K562 (cell line): ENCODE measurements around the gene OPCML. TPM values are rescaled to one million over a fixed set of nuclear protein-coding genes. Genes with fewer than 3 reads are reported as not detected.

Experiments
- ATAC-seq: fragments of 200-7000 bp; cut with Tn5 transposase; 3 replicates; pipeline ENCODE4 v1.9.1; 2020; ENCODE audit warnings: moderate library complexity
- BruUV-seq: library from RNA; stranded (reverse); fragments of 400-500 nt; replicated peaks from 2 replicates; lab custom pipeline; 2021; lab: Mats Ljungman, UMichigan
- CTCF ChIA-PET: fragments of 300-600 bp; formaldehyde crosslinking; extraction: SDS; loops from one replicate; lab custom pipeline; 2021; ENCODE audit warnings: low intra/inter-chr PET ratio; lab: Yijun Ruan, JAX
- POLR2A ChIA-PET: fragments of 300-600, 350-650 bp; sonication (Branson Sonifier 250); formaldehyde crosslinking; extraction: SDS; loops from one replicate; lab custom pipeline; 2021; ENCODE audit warnings: antibody characterized with exemption, inconsistent platforms; lab: Yijun Ruan, JAX
- DNase-seq, 4 experiments: peaks; one replicate each; pipeline versions ENCODE4 v3.0.0 to v3.0.0-alpha.2; 2011 to 2018; ENCODE audit warnings: low spot score in 3 of 4, mixed read lengths in 3 of 4; ENCODE audit errors: extremely low read depth in 1 of 4
- FAIRE-seq: peaks from 2 replicates; lab custom pipeline; 2011; peaks lifted over from hg19 to GRCh38; lab: Jason Lieb, UNC
- H2AFZ ChIP-seq: 2 replicates; pipeline ENCODE4 v1.6.0; 2011; ENCODE audit warnings: low read depth, low read length, control low read depth, inconsistent platforms
- H3K27ac ChIP-seq: fragments of 200-600 bp; 3 replicates; pipeline ENCODE4 v1.8.0; 2011; ENCODE audit warnings: low read depth, mild to moderate bottlenecking, control low read depth, inconsistent platforms, low read length, moderate library complexity, mixed read lengths; ENCODE audit errors: extremely low read depth
- H3K27me3 ChIP-seq, 2 experiments: fragments of 300-600 bp in 1 of 2; 2 replicates in 1 of 2; 3 replicates in 1 of 2; pipeline versions ENCODE4 v1.6.0 to v1.8.0; 2011; ENCODE audit warnings: inconsistent platforms in 2 of 2, low read length in 2 of 2, mild to moderate bottlenecking in 1 of 2, mixed read lengths in 1 of 2, moderate library complexity in 1 of 2; ENCODE audit not compliant: control insufficient read depth in 2 of 2, insufficient read depth in 2 of 2
- H3K36me3 ChIP-seq: fragments of 300-600 bp; 3 replicates; pipeline ENCODE4 v1.8.0; 2011; ENCODE audit warnings: mild to moderate bottlenecking, low read length, inconsistent platforms; ENCODE audit not compliant: control insufficient read depth, insufficient read depth
- H3K4me1 ChIP-seq, 2 experiments: fragments of 200-600 bp in 1 of 2; replicated peaks in 1 of 2; 2 replicates in 1 of 2; 3 replicates in 1 of 2; pipeline versions ENCODE4 v1.5.1 to v1.8.0; 2011; ENCODE audit warnings: inconsistent platforms in 2 of 2, low read length in 2 of 2, mild to moderate bottlenecking in 1 of 2, mixed read lengths in 1 of 2, moderate library complexity in 1 of 2; ENCODE audit not compliant: control insufficient read depth in 2 of 2, insufficient read depth in 2 of 2
- H3K4me2 ChIP-seq: 2 replicates; pipeline ENCODE4 v1.6.1; 2011; ENCODE audit warnings: low read length, control low read depth, inconsistent platforms, mixed read lengths; ENCODE audit not compliant: insufficient read depth
- H3K4me3 ChIP-seq: fragments of 200-600 bp; sonication (generic), shearing (Covaris generic); 2 replicates; pipeline ENCODE4 v1.5.1; 2016; ENCODE audit warnings: control low read depth, inconsistent platforms
- H3K79me2 ChIP-seq: fragments of 200-600 bp; 3 replicates; pipeline ENCODE4 v1.8.0; 2011; ENCODE audit warnings: low read length, inconsistent platforms; ENCODE audit not compliant: control insufficient read depth, insufficient read depth
- H3K9ac ChIP-seq, 2 experiments: 2 replicates each; pipeline versions ENCODE4 v1.6.0 to v1.6.1; 2011; ENCODE audit warnings: low read depth in 2 of 2, low read length in 2 of 2, control low read depth in 1 of 2, inconsistent platforms in 1 of 2, mild to moderate bottlenecking in 1 of 2, mixed read lengths in 1 of 2; ENCODE audit not compliant: insufficient read depth in 1 of 2
- H3K9me1 ChIP-seq: one replicate; pipeline ENCODE4 v1.6.0; 2011; ENCODE audit warnings: inconsistent platforms, mild to moderate bottlenecking, low read length, moderate library complexity; ENCODE audit not compliant: control insufficient read depth, insufficient read depth
- H3K9me3 ChIP-seq: replicated peaks from 2 replicates; pipeline ENCODE4 v1.5.1; 2011; ENCODE audit warnings: low read depth, low read length, inconsistent platforms; ENCODE audit not compliant: control insufficient read depth, insufficient read depth
- H4K20me1 ChIP-seq: replicated peaks from 2 replicates; pipeline ENCODE4 v1.6.1; 2011; ENCODE audit warnings: low read length, inconsistent platforms, mixed read lengths; ENCODE audit not compliant: control insufficient read depth, insufficient read depth
- CBFB ChIP-seq: sonication (generic); formaldehyde crosslinking; IDR thresholded peaks from 2 replicates; pipeline ENCODE4 v1.4.0; 2020; ENCODE audit warnings: mild to moderate bottlenecking, missing genetic modification reagents
- DLX4 ChIP-seq: fragments of 250-450 bp; sonication (Bioruptor Pico); IDR thresholded peaks from 2 replicates; pipeline ENCODE4 v1.6.1; 2021; ENCODE audit warnings: mild to moderate bottlenecking
- E2F3 ChIP-seq: fragments of 250-450 bp; sonication (Bioruptor Pico); IDR thresholded peaks from 2 replicates; pipeline ENCODE4 v1.4.0; 2020; ENCODE audit warnings: mild to moderate bottlenecking
- HDAC3 ChIP-seq: fragments of 450-650 bp; IDR thresholded peaks from 2 replicates; pipeline ENCODE4 v1.6.1; 2018; ENCODE audit warnings: borderline replicate concordance, mild to moderate bottlenecking, moderate library complexity; ENCODE audit not compliant: partially characterized antibody
- HMG20B ChIP-seq: fragments of 250-450 bp; sonication (Bioruptor Pico); IDR thresholded peaks from 2 replicates; pipeline ENCODE4 v1.5.0; 2021; ENCODE audit warnings: mild to moderate bottlenecking
- HSF4 ChIP-seq: fragments of 250-450 bp; sonication (Bioruptor Pico); IDR thresholded peaks from 2 replicates; pipeline ENCODE4 v2.1.2; 2022; ENCODE audit warnings: mild to moderate bottlenecking, moderate library complexity, borderline replicate concordance
- MCM2 ChIP-seq: fragments of 450-650 bp; IDR thresholded peaks from 2 replicates; pipeline ENCODE4 v1.6.1; 2017; ENCODE audit warnings: low read depth, mild to moderate bottlenecking
- MCM3 ChIP-seq: fragments of 450-650 bp; IDR thresholded peaks from 2 replicates; pipeline ENCODE4 v1.6.1; 2016
- MCM5 ChIP-seq: fragments of 450-650 bp; IDR thresholded peaks from 2 replicates; pipeline ENCODE4 v1.6.1; 2016; ENCODE audit warnings: low read depth
- PCBP2 ChIP-seq: fragments of 200-400 bp; formaldehyde crosslinking; IDR thresholded peaks from 2 replicates; pipeline ENCODE4 v1.6.1; 2018; ENCODE audit warnings: low read length, low read depth, mild to moderate bottlenecking, moderate library complexity; ENCODE audit not compliant: poor library complexity, severe bottlenecking
- PRPF4 ChIP-seq: fragments of 200-400 bp; formaldehyde crosslinking; IDR thresholded peaks from one replicate; pipeline ENCODE4 v1.6.1; 2017; ENCODE audit warnings: low read length, low read depth, mild to moderate bottlenecking; ENCODE audit not compliant: insufficient read depth, poor library complexity, severe bottlenecking
- RBM22 ChIP-seq: fragments of 200-400 bp; formaldehyde crosslinking; IDR thresholded peaks from 2 replicates; pipeline ENCODE4 v1.6.1; 2018; ENCODE audit warnings: low read length, low read depth; ENCODE audit not compliant: poor library complexity, severe bottlenecking
- SREBF2 ChIP-seq: sonication (generic); formaldehyde crosslinking; IDR thresholded peaks from 2 replicates; pipeline ENCODE4 v1.4.0; 2020; ENCODE audit warnings: mild to moderate bottlenecking, missing genetic modification reagents
- TAF7 ChIP-seq: fragments of 450-650 bp; IDR thresholded peaks from 2 replicates; pipeline ENCODE4 v1.6.1; 2016; ENCODE audit warnings: missing genetic modification characterization, missing compliant biosample characterization
- TEAD2 ChIP-seq: fragments of 450-650 bp; IDR thresholded peaks from 2 replicates; pipeline ENCODE4 v1.6.1; 2016; ENCODE audit warnings: missing genetic modification characterization, control low read depth, missing compliant biosample characterization
- ZBTB8A ChIP-seq: fragments of 450-650 bp; IDR thresholded peaks from 2 replicates; pipeline ENCODE4 v1.6.1; 2018; ENCODE audit warnings: mild to moderate bottlenecking, moderate library complexity; ENCODE audit not compliant: partially characterized antibody
- ZNF41 ChIP-seq: fragments of 250-450 bp; sonication (Bioruptor Pico); conservative IDR thresholded peaks from 2 replicates; pipeline ENCODE4 v1.4.0; 2020; ENCODE audit warnings: mild to moderate bottlenecking
- ZNF444 ChIP-seq: fragments of 250-450 bp; sonication (Bioruptor Pico); IDR thresholded peaks from 2 replicates; pipeline ENCODE4 v1.4.0; 2020; ENCODE audit warnings: mild to moderate bottlenecking, moderate library complexity
- WGBS: fragments of 100-300 bp; shearing (Covaris generic); methylation state at CpG from one replicate; pipeline ENCODE4 v1.1.6; 2016; ENCODE audit warnings: low coverage, mixed read lengths; ENCODE audit not compliant: insufficient coverage; ENCODE audit errors: missing lambda C conversion rate; 5-methylcytosine and 5-hydroxymethylcytosine counted together
- in situ Hi-C: fragments of 300-500 bp; cut with MboI; formaldehyde crosslinking; loops from 4 replicates; pipeline ENCODE4 v1.15.0; 2018; ENCODE audit warnings: inconsistent platforms, mixed read lengths
- intact Hi-C: fragments of 100-400 bp; cut with micrococcal nuclease; formaldehyde crosslinking; loops from 2 replicates; pipeline ENCODE4 v1.14.2; 2022
- polyA plus RNA-seq, 8 experiments: library from polyadenylated mRNA; depleted of rRNA in 4 of 8; stranded (reverse) in 5 of 8; unstranded in 3 of 8; fragments of >200 nt; fragmentation: Nextera tagmentation in 2 of 8; fragmentation: Illumina TruSeq in 1 of 8; extraction: Ambion mirVana in 2 of 8; extraction: Trizol in 1 of 8; gene quantifications; 2 replicates each; pipeline versions ENCODE4 v1.2.1 to v1.2.3, GENCODE V29; 2011 to 2014; ENCODE audit warnings: inconsistent platforms in 1 of 8, missing spikeins in 1 of 8
- total RNA-seq, 7 experiments: library from RNA; depleted of rRNA in 6 of 7; stranded (reverse); fragments of >200 nt in 6 of 7; fragmentation: Illumina TruSeq in 2 of 7; extraction: Trizol in 2 of 7; gene quantifications; 2 replicates each; pipeline versions ENCODE4 v1.2.1 to v1.2.3, GENCODE V29; 2011 to 2021; ENCODE audit warnings: low replicate concordance in 1 of 7

Gene OPCML
- total and polyA plus RNA-seq, 9 of the 15 experiments (the other 6 are each of a cell fraction or from before 2014, with no cell fraction given), result not detected

- no peaks in the 10 kb centered on the region for H3K79me2 ChIP-seq
- 0% methylated on average over 5 of the region's 7 CpGs for WGBS
- H3K27ac ChIP-seq, result no peak overlapping the region
- ChIA-PET CTCF (no interaction called here), POLR2A (no interaction called here)
- TF ChIP-seq SREBF2 (CRISPR knock-in tag) (no peak), HDAC3 (no peak), PRPF4 (no peak), TEAD2 (no peak), TAF7 (no peak), ZNF444 (CRISPR knock-in tag) (no peak), RBM22 (no peak), HMG20B (no peak), MCM2 (no peak), ZNF41 (CRISPR knock-in tag) (no peak), ZBTB8A (no peak), DLX4 (CRISPR knock-in tag) (no peak), MCM3 (no peak), HSF4 (CRISPR knock-in tag) (no peak), E2F3 (CRISPR knock-in tag) (no peak), MCM5 (no peak), PCBP2 (no peak), CBFB (CRISPR knock-in tag) (no peak)
- no peak overlapping the region for H3K4me3 ChIP-seq
- ATAC-seq, result no peak
- DNase-seq, result no peak
- no peaks in the 10 kb centered on the region for H3K27me3 ChIP-seq
- H3K9ac ChIP-seq, result no peak overlapping the region
- H3K36me3 ChIP-seq, result no peaks in the 10 kb centered on the region
- H3K4me2 ChIP-seq, result no peak overlapping the region
- no peak for FAIRE-seq
- no peak overlapping the region for H2AFZ ChIP-seq
- H4K20me1 ChIP-seq, result no peaks in the 10 kb centered on the region
- intact Hi-C loops, result no loop called here
- in situ Hi-C loops, result no loop called here
- no peaks in the 10 kb centered on the region for H3K9me1 ChIP-seq
- no TSS peak for BruUV-seq
- H3K4me1 ChIP-seq, result no peaks in the 10 kb centered on the region
- H3K9me3 ChIP-seq, result no peaks in the 10 kb centered on the region
These were observed 352.1 kb downstream of the OPCML start for GRCh38 chr11:133180201-133180600.
